ENCODE results near the gene GABRB3.

GABRB3 gene

GRCh38 chr15:26525096-26525495, 247.8 kb downstream of the GABRB3 start:
- no peak for DNase-seq

GRCh38 chr15:26521691-26522198, 251.1 kb downstream of the GABRB3 start:
- DNase-seq = no peak

GRCh38 chr15:26521130-26521529, 251.7 kb downstream of the GABRB3 start:
- DNase-seq = no peak

GRCh38 chr15:26518885-26519284, 254.0 kb downstream of the GABRB3 start:
- no peak for DNase-seq

GRCh38 chr15:26516102-26516980, 256.5 kb downstream of the GABRB3 start:
- DNase-seq = no peak

- DNase-seq = no peak
Observed at GRCh38 chr15:26504009-26504408, 268.9 kb downstream of the GABRB3 start.

Measured in stimulated activated CD4-positive, alpha-beta T cell treated with anti-CD3 and anti-CD28 coated beads, Interleukin-15, amount 100 ng/mL, for 24 hours (primary cell).